SK-N-SH (cell line): Measurements from ENCODE around the gene NR2C2. TPM values are rescaled to one million over a fixed set of nuclear protein-coding genes. Genes with fewer than 3 reads are reported as not detected.

Experiments used
- CTCF ChIA-PET: fragments of 300-600, 350-600 bp; formaldehyde crosslinking; extraction: SDS; loops from one replicate; lab custom pipeline; 2021; lab: Yijun Ruan, JAX
- POLR2A ChIA-PET: fragments of 350-600 bp; sonication (Branson Sonifier 250); formaldehyde crosslinking; extraction: SDS; loops from one replicate; lab custom pipeline; 2020; ENCODE audit warnings: antibody characterized with exemption, inconsistent platforms; lab: Yijun Ruan, JAX
- DNase-seq: peaks from one replicate; pipeline ENCODE4 v3.0.0; 2012
- H2AFZ ChIP-seq: fragments of 200-600 bp; sonication (generic); 2 replicates; pipeline ENCODE4 v1.8.1; 2016; ENCODE audit warnings: antibody characterized with exemption, mild to moderate bottlenecking, low read depth
- H3F3A ChIP-seq: fragments of 200-600 bp; sonication (generic); replicated peaks from 2 replicates; pipeline ENCODE3; 2016; ENCODE audit warnings: antibody characterized with exemption, mild to moderate bottlenecking; ENCODE audit not compliant: insufficient read depth
- H3K27ac ChIP-seq, 2 experiments: fragments of 200-500 bp in 1 of 2; fragments of 200-600 bp in 1 of 2; sonication (Bioruptor generic) in 1 of 2; sonication (generic), shearing (Covaris generic) in 1 of 2; 2 replicates each; pipeline versions ENCODE4 v1.5.1 to v1.6.1; 2014 to 2016; ENCODE audit warnings: low read depth in 2 of 2, inconsistent platforms in 1 of 2, low read length in 1 of 2, mild to moderate bottlenecking in 1 of 2, mixed read lengths in 1 of 2
- H3K27me3 ChIP-seq: fragments of 200-600 bp; sonication (generic), shearing (Covaris generic); 2 replicates; pipeline ENCODE4 v1.6.1; 2016; ENCODE audit warnings: mixed run types; ENCODE audit not compliant: insufficient read depth
- H3K36me3 ChIP-seq, 2 experiments: fragments of 200-500 bp in 1 of 2; fragments of 200-600 bp in 1 of 2; sonication (Bioruptor generic) in 1 of 2; sonication (generic) in 1 of 2; replicated peaks in 1 of 2; 2 replicates each; pipeline versions ENCODE3 to v1.5.1; 2014 to 2016; ENCODE audit warnings: low read length in 1 of 2, mild to moderate bottlenecking in 1 of 2; ENCODE audit not compliant: insufficient read depth in 2 of 2, control insufficient read depth in 1 of 2
- H3K4me1 ChIP-seq, 2 experiments: fragments of 200-500 bp in 1 of 2; fragments of 200-600 bp in 1 of 2; sonication (Bioruptor generic) in 1 of 2; sonication (generic), shearing (Covaris generic) in 1 of 2; 2 replicates each; pipeline versions ENCODE4 v1.5.1 to v1.6.1; 2014 to 2016; ENCODE audit warnings: low read depth in 1 of 2, low read length in 1 of 2, mixed run types in 1 of 2; ENCODE audit not compliant: insufficient read depth in 2 of 2, control insufficient read depth in 1 of 2
- H3K4me2 ChIP-seq: fragments of 200-600 bp; sonication (generic), shearing (Covaris generic); 2 replicates; pipeline ENCODE4 v1.6.1; 2017; ENCODE audit warnings: mixed run types
- H3K4me3 ChIP-seq, 2 experiments: fragments of 200-500 bp in 1 of 2; fragments of 200-600 bp in 1 of 2; sonication (Bioruptor generic) in 1 of 2; sonication (generic), shearing (Covaris generic) in 1 of 2; 2 replicates each; pipeline versions ENCODE4 v1.5.1 to v1.8.1; 2014 to 2016; ENCODE audit warnings: low read depth in 2 of 2, inconsistent platforms in 1 of 2, low read length in 1 of 2, mild to moderate bottlenecking in 1 of 2, mixed read lengths in 1 of 2, moderate library complexity in 1 of 2
- H3K79me2 ChIP-seq: fragments of 200-600 bp; sonication (generic); 2 replicates; pipeline ENCODE4 v1.8.1; 2017; ENCODE audit warnings: mild to moderate bottlenecking; ENCODE audit not compliant: insufficient read depth
- H3K9ac ChIP-seq: fragments of 200-600 bp; sonication (generic); 2 replicates; pipeline ENCODE4 v1.6.1; 2017; ENCODE audit warnings: mixed run types
- H3K9me2 ChIP-seq: fragments of 200-600 bp; sonication (generic); 2 replicates; pipeline ENCODE4 v1.6.1; 2017; ENCODE audit warnings: mixed run types
- H3K9me3 ChIP-seq: fragments of 200-600 bp; sonication (generic); 2 replicates; pipeline ENCODE4 v1.6.1; 2017; ENCODE audit warnings: mixed run types, mild to moderate bottlenecking, moderate library complexity
- H4K20me1 ChIP-seq: fragments of 200-600 bp; sonication (generic); 2 replicates; pipeline ENCODE4 v1.6.1; 2017; ENCODE audit warnings: mild to moderate bottlenecking, mixed run types; ENCODE audit not compliant: insufficient read depth
- EZH2phosphoT487 ChIP-seq: fragments of 200-600 bp; sonication (generic); IDR thresholded peaks from 2 replicates; pipeline ENCODE4 v1.6.1; 2017; ENCODE audit warnings: low read depth, mixed run types, mild to moderate bottlenecking, antibody characterized with exemption, moderate library complexity, borderline replicate concordance
- FOSL2 ChIP-seq: IDR thresholded peaks from 2 replicates; pipeline ENCODE4 v1.4.0; 2012; ENCODE audit warnings: low read depth, mild to moderate bottlenecking, moderate library complexity, borderline replicate concordance
- FOXM1 ChIP-seq: IDR thresholded peaks from 2 replicates; pipeline ENCODE4 v1.4.0; 2012; ENCODE audit warnings: low read depth, mild to moderate bottlenecking
- MXI1 ChIP-seq: IDR thresholded peaks from 2 replicates; pipeline ENCODE4 v1.6.1; 2012; ENCODE audit warnings: mild to moderate bottlenecking, low read depth, low read length, improper control_type of control experiment
- SIN3A ChIP-seq: IDR thresholded peaks from 2 replicates; pipeline ENCODE4 v1.6.1; 2012; ENCODE audit warnings: low read depth, mild to moderate bottlenecking, low read length, moderate library complexity, borderline replicate concordance
- SMC3 ChIP-seq: IDR thresholded peaks from 2 replicates; pipeline ENCODE4 v1.6.1; 2012; ENCODE audit warnings: low read depth, low read length, improper control_type of control experiment
- TCF12 ChIP-seq: IDR thresholded peaks from 2 replicates; pipeline ENCODE4 v1.4.0; 2012
- YY1 ChIP-seq: IDR thresholded peaks from 2 replicates; pipeline ENCODE4 v1.4.0; 2012; ENCODE audit warnings: low read depth, mild to moderate bottlenecking
- ZBTB33 ChIP-seq: IDR thresholded peaks from 2 replicates; pipeline ENCODE4 v1.4.0; 2012; ENCODE audit warnings: low read depth, borderline replicate concordance
- WGBS: methylation state at CpG from one replicate; pipeline ENCODE4 v1.1.6; 2017; ENCODE audit warnings: low lambda C conversion rate; 5-methylcytosine and 5-hydroxymethylcytosine counted together
- polyA plus RNA-seq, 3 experiments: library from polyadenylated mRNA; depleted of rRNA; stranded (reverse); fragments of >200 nt; gene quantifications; 2 replicates each; pipeline ENCODE4 v1.2.3, GENCODE V29; 2012

NR2C2 gene
- polyA plus RNA-seq, 1 of the 3 experiments (the other 2 are of a cell fraction), result 13.1 TPM

DNA sequence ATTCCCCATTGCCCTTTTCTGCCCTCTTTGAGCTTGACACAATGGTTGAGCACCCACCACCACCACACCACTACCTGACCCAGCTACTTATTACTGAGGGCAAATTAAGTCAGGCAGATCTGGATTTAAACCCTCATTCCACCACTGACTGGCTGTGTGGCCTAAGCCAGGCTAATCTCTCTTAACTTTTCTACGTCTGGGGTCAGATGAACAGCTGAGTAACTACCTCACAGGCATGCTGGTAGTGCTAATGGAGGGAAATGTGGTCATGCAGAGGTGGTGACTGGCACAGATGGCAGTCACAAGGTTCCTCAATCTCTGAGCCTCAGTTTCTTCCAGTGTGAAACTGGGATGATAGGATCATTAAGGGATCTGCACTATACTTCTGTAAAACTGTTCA is 122.1 kb downstream of the NR2C2 start (continued):
- TF ChIP-seq MXI1 (no peak), FOXM1 (no peak), ZBTB33 (no peak), FOSL2 (no peak), SIN3A (no peak)
- TF ChIP-seq, all 33 proteins: peak for 0

DNA sequence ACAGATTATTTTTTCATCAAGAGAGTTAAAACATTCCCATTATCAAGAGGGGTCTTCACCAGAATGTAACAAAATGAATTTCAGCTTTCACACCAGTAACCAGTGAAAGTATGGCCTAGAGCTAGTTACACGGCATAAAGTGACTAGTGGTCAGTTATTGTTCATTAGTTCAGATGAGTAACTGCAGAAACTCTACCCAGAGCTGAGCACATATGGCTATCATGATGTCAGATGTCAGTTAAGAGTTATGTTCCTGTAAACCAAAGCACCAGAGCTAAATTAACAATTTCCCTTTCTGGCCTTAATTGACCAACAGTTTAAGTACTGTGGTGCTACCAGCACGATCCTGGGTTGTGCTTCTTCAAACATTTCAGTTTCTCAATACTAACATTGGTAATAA is 124.3 kb downstream of the NR2C2 start:
- Histone ChIP-seq H3K27me3 (no peaks in the 10 kb centered on the region), H4K20me1 (no peaks in the 10 kb centered on the region), H3K9me2 (no peaks in the 10 kb centered on the region), H3F3A (no peaks in the 10 kb centered on the region), H3K4me2 (no peak overlapping the region), H3K9ac (no peak overlapping the region), H3K79me2 (no peaks in the 10 kb centered on the region), H3K36me3 (peaks cover 12 to 49% of the 10 kb centered on the region in 2 experiments), H2AFZ (no peak overlapping the region), H3K4me1 (no peaks in the 10 kb centered on the region), H3K9me3 (no peaks in the 10 kb centered on the region), H3K4me3 (no peak overlapping the region), H3K27ac (no peak overlapping the region)
- POLR2A ChIA-PET, result no interaction called here
- DNase-seq, result no peak
- CTCF ChIA-PET, result interaction anchor here (1.6 kb wide), 1 partner anchor 146 kb away, joined by 4 read pairs; no protein-coding TSS in a partner anchor
- 77% methylated on average over 2 of the region's 2 CpGs for WGBS
- TF ChIP-seq EZH2phosphoT487 (no peak), SMC3 (no peak), YY1 (no peak)

DNA sequence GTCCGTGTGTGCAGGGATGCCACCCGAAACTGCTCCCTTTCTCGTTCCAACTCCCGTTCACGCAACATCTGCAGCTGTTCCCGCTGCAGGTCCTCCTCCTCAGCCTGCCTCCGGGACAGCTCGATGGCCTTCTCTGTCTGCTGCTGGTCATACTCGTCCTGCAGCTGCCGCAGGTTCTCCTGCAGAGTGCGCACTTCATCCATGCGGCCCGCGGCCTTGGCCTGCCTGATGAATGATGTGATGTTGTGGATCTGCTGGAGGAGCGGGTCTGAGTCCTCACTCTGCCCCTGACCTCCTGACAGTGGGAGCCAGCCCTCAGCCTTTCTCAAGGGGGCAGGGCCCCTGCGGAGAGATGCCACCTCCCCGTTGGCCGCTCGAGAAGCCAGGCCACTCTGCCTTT is 127.1 kb downstream of the NR2C2 start:
- no peak overlapping the region for H3K4me2 ChIP-seq
- H2AFZ ChIP-seq, result no peak overlapping the region
- no peak overlapping the region for H3K27ac ChIP-seq
- H3K79me2 ChIP-seq, result no peaks in the 10 kb centered on the region
- H3K9me3 ChIP-seq, result no peaks in the 10 kb centered on the region
- no peaks in the 10 kb centered on the region for H3K9me2 ChIP-seq
- 95% methylated on average over 15 of the region's 19 CpGs for WGBS
- H3K9ac ChIP-seq, result no peak overlapping the region
- no peaks in the 10 kb centered on the region for H3F3A ChIP-seq
- TF ChIP-seq TCF12, result no peak
- H3K27me3 ChIP-seq, result no peaks in the 10 kb centered on the region
- peaks cover 28 to 74% of the 10 kb centered on the region in 2 experiments for H3K36me3 ChIP-seq
- POLR2A ChIA-PET, result no interaction called here
- CTCF ChIA-PET, result no interaction called here
- H3K4me1 ChIP-seq, result no peaks in the 10 kb centered on the region
- H3K4me3 ChIP-seq, result no peak overlapping the region
- no peaks in the 10 kb centered on the region for H4K20me1 ChIP-seq
- no peak for DNase-seq
